ENCODE data around the gene GALNT13. TPM values are rescaled to one million over a fixed set of nuclear protein-coding genes. Genes with fewer than 3 reads are reported as not detected.

The GALNT13 gene
- polyA plus RNA-seq, 3 donors, result not detected

- Histone ChIP-seq H3K27ac (ENCODE audit: low read depth in 1 of 2, low read length in 2 of 2) (no peak overlapping the region), H4K20me1 (ENCODE audit: insufficient read depth, low read length) (no peaks in the 10 kb centered on the region), H3K9me3 (replicated peaks in 1 of 2; ENCODE audit: control insufficient read depth in 1 of 2, insufficient read depth in 1 of 2, low read length in 2 of 2) (peaks cover 5 to 12% of the 10 kb centered on the region in 2 donors), H3K36me3 (replicated peaks in 1 of 2; ENCODE audit: control insufficient read depth in 1 of 2, insufficient read depth in 2 of 2, low read length in 2 of 2) (no peaks in the 10 kb centered on the region), H3K27me3 (ENCODE audit: control insufficient read depth in 2 of 2, insufficient read depth in 2 of 2, low read length in 2 of 2) (no peaks in the 10 kb centered on the region), H3K4me3 (replicated peaks in 1 of 3; ENCODE audit: low read depth in 2 of 3, low read length in 3 of 3) (no peak overlapping the region), H3K4me1 (ENCODE audit: control insufficient read depth in 1 of 2, insufficient read depth in 2 of 2, low read length in 2 of 2) (no peaks in the 10 kb centered on the region), H3K79me2 (ENCODE audit: insufficient read depth, low read length) (no peaks in the 10 kb centered on the region), H3K4me2 (replicated peaks; ENCODE audit: extremely low read depth, low read length, poor library complexity, severe bottlenecking) (no peak overlapping the region), H3K9ac (ENCODE audit: insufficient read depth, low read length, poor library complexity, severe bottlenecking) (no peak overlapping the region), H2AFZ (ENCODE audit: insufficient read depth, low read depth, low read length, poor library complexity, severe bottlenecking) (no peak overlapping the region)
- Mint-ChIP-seq H3K27me3 (ENCODE audit: low read depth in 3 of 3) (no peaks in the 10 kb centered on the region), H3K27ac (no peak overlapping the region), H3K9me3 (peaks cover 6 to 17% (median 14%) of the 10 kb centered on the region in 7 donors), H3K36me3 (no peaks in the 10 kb centered on the region), H3K4me1 (no peaks in the 10 kb centered on the region), H3K4me3 (no peak overlapping the region)
- no peak for DNase-seq
- intact Hi-C loops (cut with micrococcal nuclease), result no loop called here
- WGBS (ENCODE audit: insufficient coverage), result no CpG with 5 or more reads among the region's 1 CpG
- no peak for TF ChIP-seq CTCF (IDR thresholded peaks at IDR 0.05)
Observed at GRCh38 chr2:154392256-154392655, 520.5 kb downstream of the GALNT13 start.

- H3K79me2 ChIP-seq (ENCODE audit: insufficient read depth, low read length), result no peaks in the 10 kb centered on the region
- Mint-ChIP-seq H3K4me3 (no peak overlapping the region), H3K36me3 (no peaks in the 10 kb centered on the region), H3K27me3 (ENCODE audit: low read depth in 3 of 3) (no peaks in the 10 kb centered on the region), H3K9me3 (peaks cover 1 to 14% (median 8%) of the 10 kb centered on the region in 7 donors), H3K4me1 (no peaks in the 10 kb centered on the region), H3K27ac (no peak overlapping the region)
- no peak overlapping the region for H2AFZ ChIP-seq (ENCODE audit: insufficient read depth, low read depth, low read length, poor library complexity, severe bottlenecking)
- H3K4me2 ChIP-seq (replicated peaks; ENCODE audit: extremely low read depth, low read length, poor library complexity, severe bottlenecking), result no peak overlapping the region
- no peaks in the 10 kb centered on the region for H3K36me3 ChIP-seq (replicated peaks in 1 of 2; ENCODE audit: control insufficient read depth in 1 of 2, insufficient read depth in 2 of 2, low read length in 2 of 2)
- no CpG with 5 or more reads among the region's 3 CpGs for WGBS (ENCODE audit: insufficient coverage)
- H3K27ac ChIP-seq (ENCODE audit: low read depth in 1 of 2, low read length in 2 of 2), result no peak overlapping the region
- no peak for DNase-seq
- H3K9me3 ChIP-seq (replicated peaks in 1 of 2; ENCODE audit: control insufficient read depth in 1 of 2, insufficient read depth in 1 of 2, low read length in 2 of 2), result peaks cover under 1 to 5% of the 10 kb centered on the region in 2 donors
- H3K9ac ChIP-seq (ENCODE audit: insufficient read depth, low read length, poor library complexity, severe bottlenecking), result no peak overlapping the region
- H3K27me3 ChIP-seq (ENCODE audit: control insufficient read depth in 2 of 2, insufficient read depth in 2 of 2, low read length in 2 of 2), result no peaks in the 10 kb centered on the region
- no peaks in the 10 kb centered on the region for H3K4me1 ChIP-seq (ENCODE audit: control insufficient read depth in 1 of 2, insufficient read depth in 2 of 2, low read length in 2 of 2)
- no peak for TF ChIP-seq CTCF (IDR thresholded peaks at IDR 0.05)
- H3K4me3 ChIP-seq (replicated peaks in 1 of 3; ENCODE audit: low read depth in 2 of 3, low read length in 3 of 3), result no peak overlapping the region
- H4K20me1 ChIP-seq (ENCODE audit: insufficient read depth, low read length), result no peaks in the 10 kb centered on the region
- intact Hi-C loops (cut with micrococcal nuclease), result no loop called here
Observed at GRCh38 chr2:154394600-154394999, 522.9 kb downstream of the GALNT13 start.

Measured in CD14-positive monocyte (primary cell).